Progenitor cell of endocrine pancreas (in vitro differentiated cells): Measurements from ENCODE around the gene GMPR2. TPM values are rescaled to one million over a fixed set of nuclear protein-coding genes. Genes with fewer than 3 reads are reported as not detected.
"Not testable (repeated sequence)": the region's sequence is repeated elsewhere in the genome, so short reads cannot be mapped to it uniquely, and the experiment has no call there.

Source experiments
- DNase-seq: peaks from one replicate; pipeline ENCODE4 v3.0.0; 2021; ENCODE audit warnings: low spot score; ENCODE audit not compliant: unreplicated experiment
- H3K27ac Mint-ChIP-seq: 2 replicates; pipeline ENCODE4 v1.8.0; 2021; ENCODE audit warnings: mild to moderate bottlenecking, moderate library complexity, mixed read lengths
- H3K27me3 Mint-ChIP-seq: 2 replicates; pipeline ENCODE4 v1.8.0; 2021; ENCODE audit warnings: mixed read lengths
- H3K36me3 Mint-ChIP-seq: 2 replicates; pipeline ENCODE4 v1.8.0; 2022; ENCODE audit warnings: mixed read lengths; ENCODE audit not compliant: insufficient read depth
- H3K4me1 Mint-ChIP-seq: 2 replicates; pipeline ENCODE4 v1.8.0; 2021; ENCODE audit warnings: low read depth, mixed read lengths
- H3K4me3 Mint-ChIP-seq: 2 replicates; pipeline ENCODE4 v1.8.0; 2021; ENCODE audit warnings: low read depth, mild to moderate bottlenecking, moderate library complexity, mixed read lengths
- H3K9me3 Mint-ChIP-seq: 2 replicates; pipeline ENCODE4 v1.8.0; 2021; ENCODE audit warnings: low read depth, mixed read lengths
- total RNA-seq: library from RNA; stranded (reverse); gene quantifications from 2 replicates; pipeline ENCODE4 v1.2.1, GENCODE V29; 2021
- TF ChIP-seq, protein P1 (sequence below): fragments of 200-600 bp; sonication (generic); IDR thresholded peaks from one replicate; pipeline ENCODE4 v1.5.0; 2021; ENCODE audit warnings: antibody characterized with exemption, mild to moderate bottlenecking; ENCODE audit not compliant: unreplicated experiment

The GMPR2 gene
- total RNA-seq, 1 donor from 2014 or later: 73.6 TPM

GRCh38 chr14:24212924-24213865, 19.5 kb upstream of the GMPR2 start, which contains the start of gene CHMP4A:
TSS of gene CHMP4A (minus strand) at chr14:24213488. CDS start at chr14:24213439, 49 bp downstream.
- TF ChIP-seq, protein P1, sequence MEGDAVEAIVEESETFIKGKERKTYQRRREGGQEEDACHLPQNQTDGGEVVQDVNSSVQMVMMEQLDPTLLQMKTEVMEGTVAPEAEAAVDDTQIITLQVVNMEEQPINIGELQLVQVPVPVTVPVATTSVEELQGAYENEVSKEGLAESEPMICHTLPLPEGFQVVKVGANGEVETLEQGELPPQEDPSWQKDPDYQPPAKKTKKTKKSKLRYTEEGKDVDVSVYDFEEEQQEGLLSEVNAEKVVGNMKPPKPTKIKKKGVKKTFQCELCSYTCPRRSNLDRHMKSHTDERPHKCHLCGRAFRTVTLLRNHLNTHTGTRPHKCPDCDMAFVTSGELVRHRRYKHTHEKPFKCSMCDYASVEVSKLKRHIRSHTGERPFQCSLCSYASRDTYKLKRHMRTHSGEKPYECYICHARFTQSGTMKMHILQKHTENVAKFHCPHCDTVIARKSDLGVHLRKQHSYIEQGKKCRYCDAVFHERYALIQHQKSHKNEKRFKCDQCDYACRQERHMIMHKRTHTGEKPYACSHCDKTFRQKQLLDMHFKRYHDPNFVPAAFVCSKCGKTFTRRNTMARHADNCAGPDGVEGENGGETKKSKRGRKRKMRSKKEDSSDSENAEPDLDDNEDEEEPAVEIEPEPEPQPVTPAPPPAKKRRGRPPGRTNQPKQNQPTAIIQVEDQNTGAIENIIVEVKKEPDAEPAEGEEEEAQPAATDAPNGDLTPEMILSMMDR: peak; percentile 15
- Mint-ChIP-seq H3K27me3 (no peaks in the 10 kb centered on the region), H3K4me1 (peaks cover 22% of the 10 kb centered on the region), H3K27ac (peak within 1 kb of the TSS; percentile 97), H3K9me3 (no peaks in the 10 kb centered on the region), H3K36me3 (peaks cover 9% of the 10 kb centered on the region), H3K4me3 (peak within 1 kb of the TSS; percentile 92)
- peak; percentile 89 for DNase-seq

DNA sequence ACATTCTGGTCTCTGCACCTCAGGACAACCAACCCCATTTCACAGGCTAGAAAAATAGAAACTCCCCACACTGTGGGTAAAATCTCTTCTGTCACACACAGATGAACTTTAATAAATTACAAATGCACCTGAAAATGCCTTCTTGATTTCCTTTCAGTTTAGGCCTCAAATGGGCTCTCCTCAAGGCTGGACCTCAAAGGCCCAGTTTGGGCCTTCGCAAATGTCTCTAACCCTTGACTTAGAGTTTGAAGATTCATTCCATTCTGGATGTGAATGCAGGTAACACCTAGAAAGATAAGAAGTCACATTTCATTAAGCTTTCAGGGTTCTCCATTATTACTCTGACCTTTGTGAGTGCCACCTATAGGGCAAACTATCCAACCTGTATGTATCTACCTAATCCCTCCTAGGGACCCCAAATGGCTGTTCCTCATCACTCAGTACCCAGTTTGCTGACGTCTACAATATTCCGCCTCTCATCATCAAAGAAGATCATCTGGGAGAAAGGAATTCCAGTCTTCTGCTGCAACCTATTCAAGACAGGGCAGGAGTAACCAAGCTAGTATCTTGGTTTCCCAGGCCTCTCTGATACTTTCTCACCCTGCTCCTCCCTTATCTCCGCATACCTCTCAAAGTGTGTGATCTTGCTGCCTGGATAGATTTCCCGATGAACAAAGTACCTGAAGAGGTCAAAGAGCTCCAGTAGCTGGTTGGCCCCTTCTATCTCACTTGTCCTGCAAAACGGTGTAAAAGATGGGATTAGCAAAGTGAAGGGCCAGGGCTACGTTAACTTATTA, 18.7 kb upstream of the GMPR2 start:
- H3K36me3 Mint-ChIP-seq: peaks cover 9% of the 10 kb centered on the region
- H3K4me1 Mint-ChIP-seq: peaks cover 22% of the 10 kb centered on the region
- H3K9me3 Mint-ChIP-seq: no peaks in the 10 kb centered on the region
- DNase-seq: no peak
- TF ChIP-seq, protein P1: no peak
- H3K27me3 Mint-ChIP-seq: no peaks in the 10 kb centered on the region
- peak overlapping the region; percentile 92 for H3K4me3 Mint-ChIP-seq
- peak overlapping the region; percentile 97 for H3K27ac Mint-ChIP-seq

DNA sequence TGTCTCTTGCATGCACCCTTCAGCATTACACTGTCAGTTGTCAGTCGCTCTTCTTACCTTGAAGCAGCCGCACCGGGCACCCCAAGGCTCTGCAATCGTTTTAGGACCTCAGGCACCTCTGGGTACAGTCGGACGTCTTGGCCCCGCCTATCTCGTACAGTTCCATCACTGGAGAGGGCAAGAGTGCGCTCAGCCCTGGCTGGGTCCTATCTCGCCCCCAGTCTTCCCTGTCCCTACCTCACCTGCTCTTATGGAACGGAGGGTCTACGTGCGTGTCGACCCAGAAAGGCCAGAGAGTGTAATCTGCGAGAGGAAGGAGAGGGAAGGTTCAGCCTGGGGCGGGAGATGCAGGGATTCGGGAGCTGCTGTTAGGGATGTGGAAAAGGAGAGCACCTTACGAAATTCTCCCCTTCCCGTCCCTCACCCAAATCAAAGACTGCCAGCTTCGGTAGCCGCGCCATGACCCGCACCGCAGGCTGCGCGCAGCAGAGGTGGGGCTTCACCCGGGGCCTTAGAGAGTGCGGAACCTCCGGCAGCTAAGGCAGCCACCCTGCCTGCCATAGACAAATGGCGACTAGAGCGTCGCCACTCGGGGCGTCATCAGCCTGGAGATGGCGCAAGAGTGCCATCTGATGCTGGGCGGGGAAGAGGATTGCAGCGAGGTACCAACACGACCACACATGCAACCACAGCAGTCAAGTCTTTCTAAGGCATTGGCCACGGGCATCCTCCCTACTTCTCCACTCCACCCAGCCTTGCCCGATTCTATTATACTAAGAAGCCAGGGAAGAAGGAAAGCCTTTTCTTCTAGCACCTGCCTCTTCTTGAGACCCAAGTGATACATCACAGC, 17.0 kb upstream of the GMPR2 start, which contains the start of gene MDP1:
Gene MDP1 (minus strand): TSS at position 572 of the 850 bp plus-strand sequence. CDS start 111 bp downstream, at position 461.
- Mint-ChIP-seq H3K27me3 (no peaks in the 10 kb centered on the region), H3K4me3 (peak within 1 kb of the TSS; percentile 88), H3K4me1 (peaks cover 22% of the 10 kb centered on the region), H3K27ac (peak within 1 kb of the TSS; percentile 95), H3K9me3 (no peaks in the 10 kb centered on the region), H3K36me3 (peaks cover 4% of the 10 kb centered on the region)
- TF ChIP-seq, protein P1: peak; percentile 64
- DNase-seq: peak; percentile 54

DNA sequence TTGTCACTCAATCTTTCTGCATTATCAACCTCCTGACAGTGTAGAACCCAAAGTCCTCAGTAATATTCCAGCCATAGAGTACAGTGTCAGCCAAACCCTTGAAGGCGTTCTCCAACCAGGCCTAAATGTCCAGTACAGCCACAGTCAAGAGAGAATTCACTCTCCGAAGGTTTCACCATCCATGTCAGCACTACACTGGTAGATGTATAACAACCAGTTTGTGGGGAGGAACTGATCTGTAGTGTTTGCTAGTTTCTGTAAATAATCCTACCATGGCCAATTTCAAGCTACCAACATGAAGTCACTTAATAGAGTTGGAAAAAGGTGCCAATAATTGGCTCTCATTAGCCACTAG, 16.4 kb upstream of the GMPR2 start:
- no peak for DNase-seq
- TF ChIP-seq, protein P1: no peak
- H3K27ac Mint-ChIP-seq: peak overlapping the region; percentile 95
- peaks cover 4% of the 10 kb centered on the region for H3K36me3 Mint-ChIP-seq
- no peaks in the 10 kb centered on the region for H3K9me3 Mint-ChIP-seq
- no peaks in the 10 kb centered on the region for H3K27me3 Mint-ChIP-seq
- H3K4me1 Mint-ChIP-seq: peaks cover 22% of the 10 kb centered on the region
- H3K4me3 Mint-ChIP-seq: peak overlapping the region; percentile 88

GRCh38 chr14:24216876-24217275, 15.9 kb upstream of the GMPR2 start:
- Mint-ChIP-seq H3K27ac (peak overlapping the region; percentile 67), H3K4me1 (peaks cover 22% of the 10 kb centered on the region)
- H3K9me3 Mint-ChIP-seq, H3K27me3 Mint-ChIP-seq, H3K36me3 Mint-ChIP-seq, DNase-seq, H3K4me3 Mint-ChIP-seq: not testable (repeated sequence)
